ENCODE measurements around the gene CUL2.
"Not testable (repeated sequence)": the region's sequence is repeated elsewhere in the genome, so short reads cannot be mapped to it uniquely, and the experiment has no call there.

Gene CUL2

DNA sequence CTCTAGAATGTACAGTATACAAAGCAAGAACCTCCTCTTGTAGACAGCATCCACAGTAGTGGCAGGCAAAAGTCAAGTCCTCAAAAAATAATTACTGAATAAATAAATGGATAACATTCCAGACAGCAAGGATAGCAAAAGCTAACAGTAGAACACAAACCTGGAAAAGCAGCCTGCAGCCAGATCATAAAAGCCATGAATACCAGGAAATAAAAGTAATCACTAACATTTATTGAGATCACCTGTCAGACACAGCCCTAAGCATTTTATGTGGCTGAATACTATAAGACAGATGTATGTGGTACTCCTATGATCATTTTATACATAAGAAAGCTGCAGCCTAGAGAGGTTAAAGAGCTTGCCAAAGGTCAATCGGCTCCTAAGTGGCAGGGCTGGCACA is 34.0 kb downstream of the CUL2 start:
- no peak overlapping the region for H3K27ac ChIP-seq
- DNase-seq (ENCODE audit: low spot score) = no peak
- CTCF ChIA-PET = interaction anchor here (0.7 kb wide), 1 partner anchor 11 kb away, joined by 5 read pairs; no protein-coding TSS in a partner anchor
- POLR2A ChIA-PET (ENCODE audit: low non-redundant PET) = no interaction called here
- TF ChIP-seq, protein P1, sequence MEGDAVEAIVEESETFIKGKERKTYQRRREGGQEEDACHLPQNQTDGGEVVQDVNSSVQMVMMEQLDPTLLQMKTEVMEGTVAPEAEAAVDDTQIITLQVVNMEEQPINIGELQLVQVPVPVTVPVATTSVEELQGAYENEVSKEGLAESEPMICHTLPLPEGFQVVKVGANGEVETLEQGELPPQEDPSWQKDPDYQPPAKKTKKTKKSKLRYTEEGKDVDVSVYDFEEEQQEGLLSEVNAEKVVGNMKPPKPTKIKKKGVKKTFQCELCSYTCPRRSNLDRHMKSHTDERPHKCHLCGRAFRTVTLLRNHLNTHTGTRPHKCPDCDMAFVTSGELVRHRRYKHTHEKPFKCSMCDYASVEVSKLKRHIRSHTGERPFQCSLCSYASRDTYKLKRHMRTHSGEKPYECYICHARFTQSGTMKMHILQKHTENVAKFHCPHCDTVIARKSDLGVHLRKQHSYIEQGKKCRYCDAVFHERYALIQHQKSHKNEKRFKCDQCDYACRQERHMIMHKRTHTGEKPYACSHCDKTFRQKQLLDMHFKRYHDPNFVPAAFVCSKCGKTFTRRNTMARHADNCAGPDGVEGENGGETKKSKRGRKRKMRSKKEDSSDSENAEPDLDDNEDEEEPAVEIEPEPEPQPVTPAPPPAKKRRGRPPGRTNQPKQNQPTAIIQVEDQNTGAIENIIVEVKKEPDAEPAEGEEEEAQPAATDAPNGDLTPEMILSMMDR (conservative IDR thresholded peaks at IDR 0.05; ENCODE audit: low read depth) = no peak

DNA sequence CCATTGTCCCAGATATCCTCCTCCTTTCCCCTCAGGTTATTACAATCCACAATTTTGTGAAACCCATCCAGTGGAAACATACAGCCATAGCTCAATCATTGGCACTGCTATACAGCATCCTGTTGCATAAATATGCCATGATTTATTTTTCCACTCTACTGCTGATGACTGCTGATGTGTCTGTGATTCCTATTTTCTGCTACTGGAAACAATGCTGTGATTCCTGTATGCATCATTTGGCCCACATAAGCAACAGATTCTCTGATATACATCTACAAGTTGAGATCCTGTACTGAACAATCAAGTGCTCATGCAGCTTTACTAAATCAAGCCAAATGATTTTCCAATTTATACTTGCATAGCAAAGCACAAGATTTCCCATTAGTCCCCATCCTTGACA is 39.6 kb downstream of the CUL2 start:
- ChIA-PET CTCF (interaction anchor here (0.6 kb wide), 1 partner anchor 29 kb away, joined by 5 read pairs; no protein-coding TSS in a partner anchor), POLR2A (ENCODE audit: low non-redundant PET) (no interaction called here)
- TF ChIP-seq, protein P1 (conservative IDR thresholded peaks at IDR 0.05; ENCODE audit: low read depth) = no peak
- no peak overlapping the region for H3K27ac ChIP-seq
- no peak for DNase-seq (ENCODE audit: low spot score)

DNA sequence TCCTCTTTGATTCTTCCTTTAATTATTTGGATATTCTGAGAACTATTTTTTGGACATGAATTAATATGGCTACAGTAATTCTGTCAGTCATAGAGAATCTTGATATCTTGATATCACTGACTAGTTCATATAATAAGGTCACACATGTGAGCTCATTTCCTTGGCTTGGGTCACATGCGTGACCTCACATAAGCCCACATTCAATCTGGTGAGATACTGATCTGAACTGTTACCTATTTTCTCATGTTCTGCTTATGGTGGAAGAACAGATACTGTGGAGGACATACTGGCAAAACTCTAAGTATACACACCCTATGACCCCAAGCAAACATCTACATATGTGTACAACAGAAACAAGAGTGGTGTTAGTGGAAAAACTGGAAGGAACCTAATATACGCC is 44.1 kb downstream of the CUL2 start:
- POLR2A ChIA-PET (ENCODE audit: low non-redundant PET) = no interaction called here
- no peak for DNase-seq (ENCODE audit: low spot score)
- TF ChIP-seq, protein P1 (conservative IDR thresholded peaks at IDR 0.05; ENCODE audit: low read depth) = no peak
- CTCF ChIA-PET = no interaction called here
- no peak overlapping the region for H3K27ac ChIP-seq

DNA sequence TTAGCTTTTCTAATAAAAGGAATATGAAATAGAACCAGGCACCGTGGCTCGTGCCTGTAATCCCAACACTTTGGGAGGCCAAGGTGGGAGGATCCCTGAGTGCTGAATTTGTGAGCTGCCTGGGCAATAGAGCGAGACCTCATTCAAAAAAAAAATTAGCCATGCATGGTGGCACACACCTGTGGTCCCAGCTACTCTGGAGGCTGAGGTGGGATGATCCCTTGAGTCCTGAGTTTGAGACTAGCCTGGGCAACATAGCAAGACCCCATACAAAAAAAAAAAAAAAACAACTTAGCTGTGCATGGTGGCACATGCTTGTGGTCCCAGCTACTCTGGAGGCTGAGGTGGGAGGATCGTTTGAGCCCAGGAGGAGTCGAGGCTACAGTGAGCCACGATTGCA is 44.9 kb downstream of the CUL2 start:
- not testable (repeated sequence) for DNase-seq (ENCODE audit: low spot score); H3K27ac ChIP-seq
- ChIA-PET CTCF (interaction anchor here (1.2 kb wide), 1 partner anchor 11 kb away, joined by 5 read pairs; no protein-coding TSS in a partner anchor), POLR2A (ENCODE audit: low non-redundant PET) (interaction anchor here (0.6 kb wide), 1 partner anchor 46 kb away, joined by 3 read pairs; no protein-coding TSS in a partner anchor)

DNA sequence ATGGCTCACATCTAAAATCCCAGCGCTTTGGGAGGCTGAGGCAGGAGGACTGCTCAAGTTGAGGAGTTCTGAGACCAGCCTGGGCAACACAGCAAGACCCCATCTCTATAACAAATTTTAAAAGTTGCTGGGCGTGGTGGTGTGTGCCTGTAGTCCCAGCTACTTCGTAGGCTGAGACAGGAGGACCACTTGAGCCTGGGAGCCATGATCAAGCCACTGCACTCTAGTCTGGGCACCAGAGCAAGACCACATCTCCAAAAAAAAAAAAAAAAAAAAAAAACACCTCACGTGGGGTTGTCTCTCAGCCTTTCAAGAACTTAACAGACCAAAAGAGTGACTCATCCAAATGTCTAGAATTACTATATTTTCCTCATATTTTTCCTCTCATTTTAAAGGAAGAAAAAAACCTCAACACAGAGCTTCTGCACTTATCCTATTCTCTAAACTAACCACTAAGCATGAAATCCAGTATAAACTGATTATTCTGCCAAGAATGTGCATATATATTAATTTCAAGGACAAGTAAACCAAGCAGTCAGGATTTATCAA is 46.3 kb downstream of the CUL2 start:
- POLR2A ChIA-PET (ENCODE audit: low non-redundant PET) = no interaction called here

DNA sequence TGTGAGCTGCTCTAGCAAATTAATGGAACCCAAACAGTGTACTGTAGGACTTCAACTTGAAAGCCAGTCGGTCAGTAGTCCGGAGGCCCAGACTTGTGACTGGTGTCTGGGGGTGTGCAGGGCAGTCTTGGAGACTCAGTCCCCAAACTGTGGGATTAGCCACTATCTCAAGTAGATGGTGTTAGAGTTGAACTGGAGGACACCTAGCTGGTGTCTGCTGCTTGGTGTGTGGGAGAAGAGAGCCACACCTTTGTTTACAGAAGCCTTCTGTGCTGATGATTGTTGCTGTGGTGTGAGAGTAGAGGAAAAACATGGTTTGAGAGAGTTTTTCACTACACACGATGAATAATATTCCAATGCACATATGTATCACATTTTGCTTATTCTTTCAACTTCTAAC is 47.4 kb downstream of the CUL2 start:
- H3K27ac ChIP-seq = no peak overlapping the region
- CTCF ChIA-PET = no interaction called here

More for the DNA sequence above, 46.3 kb downstream of the CUL2 start:
- DNase-seq (ENCODE audit: low spot score) = no peak
- CTCF ChIA-PET = interaction anchor here (0.6 kb wide), 1 partner anchor 144 kb away, joined by 9 read pairs; no protein-coding TSS in a partner anchor
- TF ChIP-seq, protein P1 (conservative IDR thresholded peaks at IDR 0.05; ENCODE audit: low read depth) = no peak
- H3K27ac ChIP-seq = no peak overlapping the region

DNA sequence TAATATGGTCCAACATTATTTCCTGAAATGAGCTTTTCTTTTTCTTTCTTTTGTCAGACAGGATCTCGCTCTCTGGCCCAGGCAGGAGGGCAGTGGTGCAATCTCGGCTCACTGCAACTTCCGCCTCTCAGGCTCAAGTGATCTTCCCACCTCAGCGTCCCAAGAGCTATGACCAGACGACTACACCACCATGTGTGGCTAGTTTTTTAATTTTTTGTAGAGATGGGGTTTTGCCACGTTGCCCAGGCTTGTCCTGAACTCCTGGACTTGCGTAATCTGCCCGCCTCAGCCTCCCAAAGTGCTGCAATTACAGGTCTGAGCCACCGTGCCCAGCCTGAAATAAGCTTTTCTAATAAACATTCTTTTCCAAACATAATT is 48.6 kb downstream of the CUL2 start:
- ChIA-PET POLR2A (ENCODE audit: low non-redundant PET) (no interaction called here), CTCF (interaction anchor here (0.6 to 2.4 kb wide), 2 partner anchors 18 to 47 kb away, joined by 5 to 8 read pairs; no protein-coding TSS in a partner anchor)
- DNase-seq (ENCODE audit: low spot score) = no peak
- H3K27ac ChIP-seq = peak overlapping the region; percentile 89
- TF ChIP-seq, protein P1 (conservative IDR thresholded peaks at IDR 0.05; ENCODE audit: low read depth) = no peak

More for the DNA sequence above, 47.4 kb downstream of the CUL2 start:
- TF ChIP-seq, protein P1 (conservative IDR thresholded peaks at IDR 0.05; ENCODE audit: low read depth) = no peak
- DNase-seq (ENCODE audit: low spot score) = no peak
- POLR2A ChIA-PET (ENCODE audit: low non-redundant PET) = no interaction called here

All from RWPE1 (cell line).